HepG2 (cell line): Measurements from ENCODE around the gene FUOM.
"Not testable (repeated sequence)": the region's sequence is repeated elsewhere in the genome, so short reads cannot be mapped to it uniquely, and the experiment has no call there.

ENCODE experiments used
- CTCF ChIP-seq: sonication (generic); formaldehyde crosslinking; IDR thresholded peaks from 2 replicates; pipeline ENCODE4 v1.5.0; 2020; ENCODE audit warnings: mild to moderate bottlenecking, missing genetic modification reagents, moderate library complexity
- KAT8 ChIP-seq: IDR thresholded peaks from 2 replicates; pipeline ENCODE4 v1.6.1; 2016; ENCODE audit warnings: missing genetic modification reagents, missing compliant biosample characterization
- MAFK ChIP-seq, 2 experiments: IDR thresholded peaks in 1 of 2; conservative IDR thresholded peaks in 1 of 2; 2 replicates each; pipeline ENCODE4 v1.6.1; 2011; ENCODE audit warnings: improper control_type of control experiment in 2 of 2, low read length in 2 of 2
- RBAK ChIP-seq: sonication (generic); formaldehyde crosslinking; IDR thresholded peaks from 2 replicates; pipeline ENCODE4 v1.5.1; 2020; ENCODE audit warnings: mild to moderate bottlenecking, missing genetic modification reagents
- REST ChIP-seq, 2 experiments: IDR thresholded peaks; 2 replicates each; pipeline ENCODE4 v1.6.1; 2011 to 2012; ENCODE audit warnings: low read length in 2 of 2, borderline replicate concordance in 1 of 2, low read depth in 1 of 2, mild to moderate bottlenecking in 1 of 2, moderate library complexity in 1 of 2
- SKIL ChIP-seq: sonication (generic); formaldehyde crosslinking; IDR thresholded peaks from 2 replicates; pipeline ENCODE4 v1.8.0; 2022; ENCODE audit warnings: missing genetic modification reagents, mild to moderate bottlenecking, moderate library complexity, borderline replicate concordance
- SP1 ChIP-seq, 2 experiments: fragments of 450-650 bp in 1 of 2; sonication (generic) in 1 of 2; formaldehyde crosslinking in 1 of 2; IDR thresholded peaks; 2 replicates each; pipeline versions ENCODE4 v1.4.0 to v1.6.1; 2016 to 2020; ENCODE audit warnings: missing genetic modification reagents in 1 of 2
- THAP7 ChIP-seq: sonication (generic); formaldehyde crosslinking; IDR thresholded peaks from 2 replicates; pipeline ENCODE4 v1.8.1; 2023; ENCODE audit warnings: mild to moderate bottlenecking, missing genetic modification reagents
- ZBTB37 ChIP-seq: sonication (generic); formaldehyde crosslinking; IDR thresholded peaks from 2 replicates; pipeline ENCODE4 v1.4.0; 2020; ENCODE audit warnings: mild to moderate bottlenecking, missing genetic modification reagents
- ZFP36L2 ChIP-seq: sonication (generic); formaldehyde crosslinking; IDR thresholded peaks from 2 replicates; pipeline ENCODE4 v1.4.0; 2020; ENCODE audit warnings: missing genetic modification reagents
- ZNF747 ChIP-seq: sonication (generic); formaldehyde crosslinking; IDR thresholded peaks from 2 replicates; pipeline ENCODE4 v1.8.1; 2023; ENCODE audit warnings: missing genetic modification reagents, mild to moderate bottlenecking, borderline replicate concordance
- ZNF776 ChIP-seq: sonication (generic); formaldehyde crosslinking; IDR thresholded peaks from 2 replicates; pipeline ENCODE4 v1.4.0; 2020; ENCODE audit warnings: mild to moderate bottlenecking, missing genetic modification reagents

GRCh38 chr10:133376183-133376582 is 18.4 kb upstream of the FUOM start:
- not testable (repeated sequence) for TF ChIP-seq ZNF776 (CRISPR knock-in tag); CTCF (CRISPR knock-in tag); KAT8 (CRISPR knock-in tag); MAFK (conservative IDR thresholded peaks at IDR 0.05 in 1 of 2, IDR thresholded peaks at IDR 0.05 in 1 of 2; ENCODE audit: low read length in 2 of 2); ZFP36L2 (CRISPR knock-in tag); REST (IDR thresholded peaks at IDR 0.05; ENCODE audit: borderline replicate concordance in 1 of 2, low read depth in 1 of 2, low read length in 2 of 2); ZNF747 (CRISPR knock-in tag); THAP7 (CRISPR knock-in tag); SP1 (IDR thresholded peaks at IDR 0.05); SP1 (CRISPR knock-in tag; IDR thresholded peaks at IDR 0.05); RBAK (CRISPR knock-in tag); SKIL; ZBTB37 (CRISPR knock-in tag)
